GM21367 (cell line): ENCODE data around the gene BCAR3.
A peak's percentile ranks its signal among the peaks of the same experiment; 100 is the strongest.

ENCODE experiments used
- ATAC-seq: cut with Tn5 transposase; IDR thresholded peaks from one replicate; pipeline ENCODE4 v1.9.1; 2021; ENCODE audit not compliant: unreplicated experiment

The BCAR3 gene

DNA sequence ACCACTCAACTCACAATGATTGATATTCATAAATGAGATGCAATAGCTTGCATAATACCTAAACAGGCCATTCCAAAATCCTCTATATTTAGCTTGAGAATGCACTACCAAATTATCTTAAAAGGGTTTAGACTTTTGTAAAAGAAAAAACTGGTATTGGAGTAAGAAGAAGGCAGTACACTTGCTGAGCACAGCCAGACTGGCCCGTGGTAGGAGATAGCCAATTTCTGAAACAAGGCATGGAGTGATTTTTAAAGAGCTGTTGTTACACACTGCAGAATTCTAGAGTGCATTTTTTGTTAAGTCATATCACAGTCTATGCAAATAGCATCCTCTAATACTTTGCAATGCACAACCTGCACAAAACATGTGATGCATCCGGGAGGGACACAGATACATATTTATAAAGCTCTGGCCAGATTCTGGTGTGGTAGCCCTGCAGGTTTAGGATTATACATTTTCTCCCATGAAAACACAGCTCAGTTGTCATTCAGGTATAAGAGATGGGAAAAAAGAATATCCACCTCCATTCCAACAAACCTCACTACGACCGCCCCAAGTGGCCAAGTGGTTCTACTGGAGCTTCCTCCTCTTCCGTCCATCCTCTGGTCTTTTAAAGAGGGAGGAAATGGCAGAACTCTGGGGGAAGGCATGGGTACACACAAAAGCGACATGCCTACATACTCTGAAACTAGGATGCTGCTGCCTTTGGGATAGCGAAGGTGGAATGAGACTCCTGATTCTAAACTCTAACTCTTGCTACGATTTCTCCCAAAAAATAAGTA lies 40.8 kb downstream of the BCAR3 start:
- no peak for ATAC-seq

DNA sequence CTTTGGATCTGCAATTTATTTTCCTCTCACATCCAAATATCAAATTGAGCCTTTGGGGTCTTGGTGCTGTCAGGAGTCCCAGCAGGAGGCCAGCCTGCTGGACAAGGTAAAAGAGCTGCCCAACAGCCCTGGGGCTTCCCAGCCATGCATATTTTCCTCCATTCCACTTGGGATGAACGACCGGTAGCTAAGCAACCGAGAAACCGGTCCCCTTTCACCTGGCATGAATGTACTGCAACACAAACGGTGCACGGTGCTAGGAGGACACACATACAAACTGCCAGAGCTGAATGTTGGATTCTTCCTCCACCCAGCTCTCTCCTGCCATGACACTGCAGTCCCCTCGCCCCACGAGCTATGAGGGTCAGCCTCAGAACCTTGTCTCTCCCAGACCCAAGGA lies 42.7 kb downstream of the BCAR3 start:
- ATAC-seq, result no peak

DNA sequence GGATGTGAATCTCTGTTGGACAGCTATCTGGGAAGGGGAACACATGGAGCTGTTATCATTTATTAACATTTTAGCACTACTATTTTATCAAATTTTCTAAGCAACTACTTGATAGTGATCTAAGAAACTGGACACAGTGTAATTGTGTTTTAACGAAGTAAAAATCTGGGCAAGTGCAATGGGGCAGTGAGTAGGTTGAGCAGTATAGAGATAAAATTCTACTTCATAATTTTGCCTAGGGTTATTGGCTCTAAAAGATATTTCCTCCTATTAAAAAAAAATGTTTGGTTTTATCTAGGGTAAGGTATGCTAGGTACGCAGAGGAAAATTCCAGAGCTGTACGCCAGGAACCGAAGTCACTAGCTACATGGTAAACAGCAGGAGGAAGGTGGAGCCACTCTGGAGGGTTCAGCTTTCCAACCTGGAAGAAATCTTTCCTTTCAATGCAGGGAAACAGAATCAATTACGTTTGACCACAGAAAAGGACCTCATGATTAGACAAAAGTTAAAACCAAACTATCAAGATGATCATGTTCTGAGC lies 43.3 kb downstream of the BCAR3 start:
- no peak for ATAC-seq

DNA sequence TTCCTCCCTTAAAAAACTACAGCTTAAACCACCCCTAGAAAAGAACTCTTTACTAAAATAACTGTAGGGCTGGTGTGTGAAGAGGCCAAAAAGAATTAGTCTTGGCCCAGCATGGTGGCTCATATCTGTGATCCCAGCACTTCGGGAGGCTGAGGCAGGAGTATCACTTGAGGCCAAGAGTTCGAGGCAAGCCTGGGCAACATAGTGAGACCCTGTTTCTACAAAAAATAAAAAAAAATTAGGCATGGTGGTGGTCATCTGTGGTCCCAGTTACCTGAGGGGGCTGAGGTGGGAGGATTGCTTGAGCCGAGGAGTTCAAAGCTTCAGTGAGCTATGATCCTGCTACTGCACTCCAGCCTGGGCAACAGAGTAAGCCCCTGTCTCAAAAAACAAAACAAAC lies 44.9 kb downstream of the BCAR3 start:
- no peak for ATAC-seq

DNA sequence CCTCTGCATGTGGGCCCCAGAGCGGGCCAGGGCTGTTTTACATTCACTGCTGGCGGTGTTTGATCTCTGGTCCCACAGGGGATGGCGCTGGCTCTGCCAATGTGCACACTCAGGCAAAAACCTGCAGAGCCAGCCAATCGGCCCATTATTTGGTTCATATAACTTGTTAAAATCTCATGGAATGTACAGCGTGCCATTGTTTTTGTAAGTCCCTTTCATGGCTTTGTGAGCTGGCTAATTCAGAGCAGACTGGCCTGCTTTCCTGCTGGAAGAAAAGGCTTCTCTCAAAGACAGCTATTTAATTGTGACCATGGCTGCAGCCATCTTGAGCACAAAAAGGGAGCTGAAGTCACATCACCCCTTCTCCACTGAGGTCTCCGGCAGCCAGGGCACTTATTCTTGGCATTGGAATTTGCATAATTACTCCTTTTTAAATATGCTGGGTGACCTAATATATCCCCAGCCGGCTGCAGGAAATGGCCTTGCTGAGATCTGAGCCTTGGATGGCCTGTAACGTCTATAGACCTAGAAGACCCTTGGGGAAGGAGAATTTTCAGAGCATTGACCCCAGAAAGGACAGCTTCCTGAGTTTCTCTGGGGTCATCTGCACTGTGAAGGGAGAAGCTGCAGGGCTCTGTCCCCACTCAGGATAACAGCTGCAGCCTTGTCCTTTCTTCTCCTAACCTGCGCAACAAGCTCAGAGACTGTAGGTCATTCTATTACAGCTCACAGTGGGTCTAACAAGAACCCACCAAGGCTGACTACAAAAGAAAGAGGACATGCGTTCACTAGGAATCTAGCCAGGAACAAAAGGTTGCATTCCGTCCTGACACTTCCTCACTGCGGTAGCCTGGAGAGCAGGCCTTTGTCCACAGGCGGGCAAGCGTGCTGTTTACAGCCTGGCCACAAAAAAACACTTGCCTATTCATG lies 45.8 kb downstream of the BCAR3 start:
- no peak for ATAC-seq

DNA sequence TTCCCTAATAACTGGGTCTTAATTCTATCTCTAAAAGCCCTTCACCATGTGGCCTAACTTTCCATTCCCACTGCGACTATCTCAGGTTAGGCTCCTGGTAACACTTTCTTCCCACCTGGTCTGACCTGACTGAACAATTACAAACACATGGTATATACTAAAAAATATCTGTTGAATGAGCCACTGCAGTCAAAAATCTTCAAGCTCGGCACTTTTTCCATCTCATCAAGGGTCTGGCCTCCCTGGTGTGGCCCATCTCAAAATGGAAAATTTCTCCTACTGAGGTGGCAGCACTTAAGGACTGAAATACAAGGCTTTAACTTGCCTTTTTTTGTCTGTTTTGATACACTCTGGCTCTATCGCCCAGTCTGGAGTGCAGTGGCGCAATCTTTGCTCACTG lies 48.3 kb downstream of the BCAR3 start:
- no peak for ATAC-seq

DNA sequence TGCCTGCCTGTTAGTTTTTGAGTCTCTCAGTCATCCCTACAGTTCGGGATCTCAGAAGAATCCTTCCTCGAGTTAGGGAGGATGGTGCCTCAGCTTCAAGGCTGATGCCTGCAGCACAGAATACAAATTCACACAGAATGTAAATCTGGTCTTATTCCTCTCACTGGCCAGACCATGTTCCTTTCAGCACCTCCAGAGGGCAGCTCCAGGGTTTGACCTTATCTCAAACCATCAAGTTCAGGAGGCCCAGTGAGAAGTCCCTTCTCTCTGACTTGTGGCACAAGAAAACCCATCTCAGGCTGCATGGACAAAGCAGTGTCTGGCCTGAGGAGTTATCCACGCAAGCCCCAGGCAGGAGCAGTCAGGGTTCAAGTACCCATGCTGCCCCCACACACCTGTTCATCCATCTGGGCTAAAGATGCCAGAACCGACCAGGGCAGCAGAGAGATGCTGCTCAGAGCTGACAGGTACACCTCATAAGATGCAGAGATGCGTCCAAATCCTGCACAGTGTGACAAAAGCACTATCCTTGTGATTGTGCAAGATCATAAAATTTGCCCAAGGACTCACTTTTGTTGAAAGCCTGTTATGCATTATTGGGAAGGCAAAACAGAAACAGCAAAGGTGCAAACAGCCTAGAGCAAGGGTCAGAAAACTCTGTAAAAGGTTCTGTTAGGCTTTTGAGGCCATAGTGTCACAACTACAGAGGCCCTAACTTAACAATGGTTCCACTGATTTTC lies 49.8 kb downstream of the BCAR3 start:
- no peak for ATAC-seq

DNA sequence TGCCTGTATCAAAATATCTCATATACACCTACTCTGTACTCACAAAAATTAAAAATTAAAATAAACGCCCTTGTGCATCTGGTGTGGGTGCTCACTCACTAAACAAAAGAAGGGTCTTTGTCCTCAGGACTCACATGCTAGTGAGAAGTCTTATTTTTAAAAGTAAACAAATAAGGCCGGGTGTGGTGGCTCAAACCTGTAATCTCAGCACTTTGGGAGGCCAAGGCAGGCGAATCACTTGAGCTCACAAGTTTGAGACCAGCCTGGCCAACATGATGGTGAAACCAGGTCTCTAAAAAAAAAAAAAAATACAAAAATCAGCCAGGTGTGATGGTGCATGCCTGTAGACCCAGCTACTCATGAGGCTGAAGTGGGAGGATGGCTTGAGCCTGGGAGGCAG lies 51.5 kb downstream of the BCAR3 start:
- ATAC-seq, result no peak

DNA sequence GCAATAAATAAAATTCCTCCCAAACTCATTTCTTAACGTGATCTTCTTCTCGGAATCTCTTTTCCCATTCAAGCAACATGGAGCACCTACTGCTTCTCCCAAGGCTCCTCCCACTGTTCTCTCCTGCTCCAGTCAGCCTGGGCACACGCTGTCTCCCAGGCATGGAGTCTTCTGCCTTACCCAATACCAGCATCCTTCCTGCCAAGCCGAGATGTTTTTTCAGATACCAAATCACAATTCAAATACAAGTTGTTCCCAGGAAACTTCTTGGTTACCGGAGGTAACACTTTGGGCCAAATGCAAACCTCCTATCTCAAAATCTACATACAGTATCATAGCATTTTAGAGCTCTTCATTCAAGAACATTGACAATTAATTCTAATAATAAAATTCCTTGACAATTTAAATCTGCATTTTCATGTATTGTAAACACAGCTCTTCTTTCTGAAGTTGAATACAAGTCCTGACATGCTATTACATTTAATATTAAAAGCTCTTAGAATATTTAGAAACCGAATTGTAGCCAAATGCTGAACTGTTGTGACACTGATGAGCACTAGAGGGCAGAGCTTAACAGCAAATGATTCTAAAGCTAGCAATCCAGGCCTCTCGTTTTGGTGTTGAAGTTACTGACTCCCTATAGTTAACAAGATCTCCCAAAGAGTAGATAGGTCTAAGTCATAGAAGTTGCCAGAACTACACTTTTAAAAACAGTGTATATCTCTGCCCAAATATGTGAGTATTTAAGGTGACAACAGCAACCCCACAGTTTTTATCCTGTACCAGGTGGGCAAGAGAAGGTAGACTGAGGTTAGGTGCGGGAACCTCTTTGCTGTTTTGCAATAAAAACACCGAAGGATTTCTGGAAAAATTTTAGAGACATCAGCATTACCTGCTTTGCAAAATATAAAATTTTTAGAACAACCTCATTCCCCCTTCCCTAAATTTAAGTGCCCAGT lies 52.3 kb downstream of the BCAR3 start:
- ATAC-seq, result peak; percentile 57

DNA sequence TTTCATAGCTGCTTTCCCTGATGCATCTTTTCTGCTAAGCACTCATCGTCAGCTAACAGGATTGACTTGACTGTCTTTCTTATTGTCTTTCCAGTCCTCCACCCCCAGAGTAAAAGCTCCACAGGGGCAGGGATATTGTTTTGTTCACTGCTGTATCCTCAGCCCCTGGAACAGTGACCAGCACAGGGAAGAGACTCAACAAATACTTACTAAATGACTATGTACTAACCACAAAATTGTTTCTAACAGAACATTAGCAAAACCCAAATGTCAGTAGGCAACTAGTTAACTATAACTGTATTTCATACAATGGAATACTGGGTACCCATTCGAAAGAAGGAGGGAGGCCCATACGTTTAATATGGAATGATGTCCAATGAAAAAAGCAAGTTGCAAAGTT lies 53.0 kb downstream of the BCAR3 start:
- no peak for ATAC-seq

DNA sequence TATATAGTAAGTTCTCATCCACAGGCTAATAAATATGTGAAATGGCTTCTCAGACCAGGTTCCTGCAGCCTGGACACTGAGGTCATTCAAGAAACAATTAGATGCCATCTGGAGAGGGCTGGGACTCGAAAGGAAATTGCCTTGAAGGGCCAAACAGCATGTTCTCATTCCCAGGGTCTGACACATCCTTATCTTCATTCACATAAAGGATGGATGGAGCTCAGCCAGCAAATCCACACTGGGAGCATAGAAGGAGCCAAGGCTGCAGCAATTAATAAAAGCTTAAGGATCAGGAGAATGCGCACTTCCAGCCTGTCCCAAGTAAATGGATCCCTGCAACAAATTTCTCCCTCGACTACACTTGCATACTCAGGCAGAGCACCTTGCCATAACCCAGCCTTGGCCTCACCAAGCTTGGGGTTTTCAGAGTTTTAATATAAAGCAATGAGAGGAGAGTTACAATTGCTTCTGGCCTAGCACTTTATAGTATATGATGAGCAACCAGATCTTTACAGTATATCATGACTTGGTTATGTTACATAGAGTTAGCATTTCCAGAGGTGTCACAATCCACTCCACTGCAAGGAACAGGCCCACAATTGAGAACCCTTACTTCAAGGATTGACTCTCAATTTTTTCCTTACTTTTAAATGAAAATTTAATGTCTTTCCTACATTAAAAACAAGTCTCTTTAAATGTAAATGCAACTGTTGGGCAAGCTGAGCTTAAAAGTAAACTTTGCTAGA lies 55.9 kb downstream of the BCAR3 start:
- no peak for ATAC-seq

DNA sequence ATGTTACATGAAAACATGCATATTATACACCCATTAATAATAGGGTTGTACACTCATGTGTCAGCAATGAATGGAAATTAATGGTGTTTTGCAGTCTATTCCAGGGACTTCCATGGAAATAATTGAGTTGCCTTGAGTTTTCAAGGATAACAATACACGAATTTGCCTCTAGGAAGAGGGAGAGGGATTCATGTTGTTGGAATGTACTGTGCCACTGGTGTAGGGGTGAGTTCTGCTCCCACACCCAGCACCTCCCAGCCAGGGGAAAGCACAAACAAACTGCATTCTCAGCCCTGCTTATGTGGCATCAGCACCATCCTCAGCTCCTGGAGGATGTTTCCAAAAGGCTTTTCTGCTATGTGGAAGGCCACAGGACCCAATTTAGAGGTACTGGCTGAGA lies 57.8 kb downstream of the BCAR3 start:
- no peak for ATAC-seq

DNA sequence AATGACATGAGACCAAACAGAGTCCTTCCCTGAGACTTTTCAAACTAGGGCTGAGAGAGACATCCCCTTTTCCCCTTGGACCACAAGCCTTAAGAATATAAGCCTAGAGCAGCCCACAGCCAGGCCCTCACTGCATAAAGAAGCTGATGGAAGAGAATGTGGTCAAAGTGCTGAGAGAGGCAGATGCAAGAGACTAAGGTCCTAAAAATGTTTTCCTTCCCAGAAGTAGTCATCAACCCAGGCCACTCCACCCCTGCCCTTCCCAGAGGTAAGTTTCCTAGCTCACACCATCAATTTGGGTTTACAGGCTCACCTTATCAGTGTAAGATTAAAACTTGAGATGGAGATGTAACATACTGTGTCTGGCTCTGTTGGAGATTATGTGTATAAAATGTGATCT lies 58.2 kb downstream of the BCAR3 start:
- ATAC-seq, result no peak

DNA sequence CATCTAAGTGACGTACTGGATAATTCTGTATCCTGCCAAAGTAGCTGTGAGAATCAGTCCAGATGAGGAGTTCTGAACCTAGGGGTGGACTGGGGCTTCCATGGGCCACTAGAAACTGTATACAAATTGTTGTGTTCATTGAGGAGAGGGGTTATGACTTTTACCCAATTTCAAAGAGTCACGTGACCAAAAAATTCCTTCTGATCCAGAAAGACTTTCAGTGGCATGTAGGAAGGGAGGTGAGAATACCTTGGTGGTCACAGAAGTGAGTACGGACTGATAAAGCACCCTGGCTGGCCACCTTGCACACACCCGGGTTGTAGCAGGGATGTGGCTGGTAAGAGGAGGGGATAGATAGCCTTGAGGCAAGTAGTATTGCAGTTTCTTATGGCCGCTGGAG lies 60.4 kb downstream of the BCAR3 start:
- no peak for ATAC-seq

DNA sequence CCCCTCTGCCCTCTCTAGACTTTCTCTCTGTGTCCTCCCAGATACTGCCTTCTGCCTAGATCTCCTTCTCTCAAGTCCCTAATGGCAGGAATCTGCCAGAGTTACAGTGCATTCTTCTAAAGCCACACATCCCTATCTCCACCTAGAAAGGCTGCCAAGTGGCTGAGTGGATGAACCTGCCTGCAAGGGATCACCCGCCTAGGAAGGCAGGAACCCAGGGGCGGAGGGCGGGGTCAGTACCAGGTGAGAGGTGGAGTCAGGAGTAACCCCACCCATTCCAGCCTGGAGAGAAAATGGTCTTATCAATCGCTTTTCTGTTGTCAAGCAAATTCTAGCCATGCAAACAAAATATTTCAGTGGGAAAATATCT lies 60.8 kb downstream of the BCAR3 start:
- ATAC-seq, result no peak

DNA sequence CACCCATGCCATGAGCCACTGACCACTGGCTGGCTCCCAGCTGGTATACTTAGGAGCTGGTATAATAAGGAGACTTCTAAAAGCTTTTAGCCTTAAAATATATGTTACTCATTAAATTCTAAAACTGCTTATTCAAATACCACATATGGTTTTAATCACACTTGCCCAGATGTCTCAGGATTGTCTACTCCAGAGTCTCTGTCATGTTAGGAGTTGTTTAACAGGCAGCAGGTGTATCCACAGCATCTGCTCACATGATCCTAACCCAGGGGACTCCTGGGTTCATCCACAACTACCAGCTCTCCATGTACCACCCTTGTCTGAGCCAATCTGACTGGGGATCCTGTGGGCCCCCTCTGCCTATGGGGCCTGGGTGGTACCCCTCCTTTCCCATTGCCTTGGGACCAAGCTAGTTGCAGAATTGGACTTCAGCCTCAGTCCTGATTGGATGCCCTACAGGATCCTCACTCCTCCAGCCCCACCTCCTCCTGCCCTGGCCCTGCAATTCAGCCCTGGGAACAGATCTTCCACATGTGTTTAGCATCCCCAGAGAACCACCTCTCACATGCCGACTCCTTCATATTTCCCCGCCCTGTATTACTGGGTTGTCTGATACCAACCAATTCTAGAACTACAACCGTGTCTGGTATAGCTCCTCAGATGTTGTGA lies 61.3 kb downstream of the BCAR3 start:
- ATAC-seq, result no peak

DNA sequence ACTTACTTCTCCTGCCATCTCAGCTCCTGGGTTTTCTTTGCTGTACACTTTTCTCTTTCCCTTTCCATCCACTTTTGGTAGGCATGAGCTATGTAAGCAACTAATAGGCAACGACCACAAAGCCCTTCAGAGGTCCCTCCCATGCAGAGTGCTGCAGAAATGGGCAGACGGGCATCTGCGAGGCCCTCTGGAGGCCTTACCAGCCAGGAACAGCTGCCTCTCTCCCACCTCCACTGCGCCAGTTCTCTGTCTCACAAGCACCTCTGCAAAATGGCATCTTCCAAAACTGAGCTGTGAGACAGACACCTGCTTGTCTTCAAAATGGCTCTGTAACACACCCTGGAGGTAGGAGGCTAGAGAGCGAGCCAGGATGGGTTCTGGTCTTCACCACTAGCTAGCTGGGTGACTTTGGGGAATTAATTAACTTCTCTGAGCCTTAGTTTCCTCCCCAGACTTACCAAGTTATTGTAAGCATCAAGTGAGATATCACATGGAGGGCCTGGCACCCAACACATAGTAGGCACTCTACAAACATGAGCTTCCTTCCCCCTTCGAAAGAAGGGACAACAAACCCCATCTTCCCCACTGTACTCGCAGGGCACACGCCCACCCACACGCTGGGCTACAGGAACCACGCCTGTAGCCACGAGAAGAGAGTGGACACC lies 62.0 kb downstream of the BCAR3 start:
- no peak for ATAC-seq

DNA sequence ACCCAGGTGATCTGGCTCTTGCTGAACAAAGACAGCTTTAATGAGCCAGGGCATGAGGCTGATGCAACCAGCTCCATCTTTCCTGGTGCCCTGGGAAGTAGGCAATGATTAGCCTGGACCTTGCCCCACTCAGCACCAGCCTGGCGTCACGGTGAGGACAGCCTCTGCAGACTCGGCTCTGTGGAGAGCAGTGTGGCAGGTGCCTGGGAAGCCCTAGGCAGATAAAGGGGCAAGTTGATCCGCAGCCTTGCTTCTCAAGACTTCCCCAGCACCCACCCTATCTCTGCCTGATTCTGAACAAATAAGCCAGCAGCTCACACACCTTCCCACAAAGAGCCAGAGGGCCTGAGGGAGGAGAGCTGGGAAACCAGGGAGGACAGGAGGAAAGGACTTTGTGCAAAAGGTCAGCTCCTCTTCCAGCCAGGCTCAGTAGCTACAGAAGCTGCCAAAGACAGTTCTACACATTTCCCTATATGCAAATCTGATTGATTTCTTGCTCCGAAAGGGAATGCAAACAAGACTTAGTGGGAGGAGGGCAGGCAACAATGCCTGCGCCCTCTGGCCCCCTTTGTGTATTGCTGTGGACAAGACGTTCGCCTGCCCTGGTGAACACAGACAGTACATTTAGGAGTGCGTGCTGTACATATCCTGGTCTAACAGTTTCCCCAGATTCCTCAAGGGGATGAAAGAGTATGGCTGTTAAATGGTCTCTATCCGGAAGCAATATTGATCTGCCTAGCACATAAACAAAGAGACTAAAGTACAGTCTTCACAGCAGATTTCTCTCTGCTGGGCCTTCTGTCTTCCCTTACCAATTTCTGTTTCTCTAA lies 63.8 kb downstream of the BCAR3 start:
- ATAC-seq, result no peak
